A673 (cell line): ENCODE data around the gene GRP. TPM values are rescaled to one million over a fixed set of nuclear protein-coding genes. Genes with fewer than 3 reads are reported as not detected.

Experiments used
- BruUV-seq: library from RNA; stranded (reverse); fragments of 400-500 nt; replicated peaks from 2 replicates; lab custom pipeline; 2021; lab: Mats Ljungman, UMichigan
- CTCF ChIA-PET: fragments of 300-600 bp; sonication (Branson Sonifier 250); formaldehyde crosslinking; loops from one replicate; lab custom pipeline; 2022; ENCODE audit warnings: antibody characterized with exemption; lab: Charles Lee
- POLR2A ChIA-PET: fragments of 300-600 bp; sonication (Branson Sonifier 250); formaldehyde crosslinking; loops from one replicate; lab custom pipeline; 2022; ENCODE audit warnings: antibody characterized with exemption; ENCODE audit not compliant: low non-redundant PET; lab: Charles Lee
- DNase-seq: peaks from one replicate; pipeline ENCODE4 v3.0.0-alpha.2; 2015; ENCODE audit warnings: low spot score
- H3K27ac ChIP-seq: fragments of 200-600 bp; sonication (generic); 2 replicates; pipeline ENCODE4 v1.5.1; 2016; ENCODE audit warnings: mixed run types, low read depth, mild to moderate bottlenecking, mixed read lengths, antibody characterized with exemption, low read length; ENCODE audit not compliant: poor library complexity, severe bottlenecking
- H3K27me3 ChIP-seq: fragments of 200-600 bp; sonication (generic); replicated peaks from 2 replicates; pipeline ENCODE4 v1.6.1; 2017; ENCODE audit warnings: mixed run types, low read depth, mild to moderate bottlenecking, mixed read lengths, antibody characterized with exemption, low read length; ENCODE audit not compliant: insufficient read depth, poor library complexity
- H3K36me3 ChIP-seq: fragments of 200-600 bp; sonication (generic); 2 replicates; pipeline ENCODE4 v1.6.1; 2016; ENCODE audit warnings: mixed run types, mild to moderate bottlenecking, mixed read lengths, antibody characterized with exemption, low read length; ENCODE audit not compliant: insufficient read depth, poor library complexity, severe bottlenecking
- H3K4me1 ChIP-seq: fragments of 200-600 bp; sonication (generic); 2 replicates; pipeline ENCODE4 v1.6.1; 2017; ENCODE audit warnings: mixed run types, mild to moderate bottlenecking, mixed read lengths, antibody characterized with exemption, low read length; ENCODE audit not compliant: insufficient read depth, poor library complexity, severe bottlenecking
- H3K4me3 ChIP-seq: fragments of 200-600 bp; sonication (generic); 2 replicates; pipeline ENCODE4 v1.5.1; 2016; ENCODE audit warnings: low read depth, mixed run types, mild to moderate bottlenecking, mixed read lengths, low read length; ENCODE audit not compliant: poor library complexity, severe bottlenecking
- H3K9me3 ChIP-seq: fragments of 200-600 bp; sonication (generic); 2 replicates; pipeline ENCODE4 v1.6.1; 2016; ENCODE audit warnings: mixed run types, low read depth, mild to moderate bottlenecking, mixed read lengths, antibody characterized with exemption, low read length; ENCODE audit not compliant: poor library complexity, severe bottlenecking
- CTCF ChIP-seq: fragments of 300-800, 200-600 bp; sonication (generic); conservative IDR thresholded peaks from 2 replicates; pipeline ENCODE4 v1.5.1; 2017; ENCODE audit warnings: low read depth, mild to moderate bottlenecking, antibody characterized with exemption, low read length, moderate library complexity, mixed read lengths
- EZH2 ChIP-seq: fragments of 200-600 bp; sonication (generic); IDR thresholded peaks from 2 replicates; pipeline ENCODE4 v1.6.1; 2017; ENCODE audit warnings: borderline replicate concordance, low read depth, mild to moderate bottlenecking, mixed read lengths, antibody characterized with exemption, low read length; ENCODE audit not compliant: poor library complexity, severe bottlenecking
- intact Hi-C: fragments of 100-400 bp; cut with micrococcal nuclease; formaldehyde crosslinking; loops from one replicate; pipeline ENCODE4 v1.10.0; 2022; ENCODE audit not compliant: unreplicated experiment
- total RNA-seq: library from RNA; stranded (reverse); gene quantifications from 2 replicates; pipeline ENCODE4 v1.2.3, GENCODE V29; 2021

The GRP gene
- total RNA-seq, 1 experiment from 2014 or later: 346 TPM

DNA sequence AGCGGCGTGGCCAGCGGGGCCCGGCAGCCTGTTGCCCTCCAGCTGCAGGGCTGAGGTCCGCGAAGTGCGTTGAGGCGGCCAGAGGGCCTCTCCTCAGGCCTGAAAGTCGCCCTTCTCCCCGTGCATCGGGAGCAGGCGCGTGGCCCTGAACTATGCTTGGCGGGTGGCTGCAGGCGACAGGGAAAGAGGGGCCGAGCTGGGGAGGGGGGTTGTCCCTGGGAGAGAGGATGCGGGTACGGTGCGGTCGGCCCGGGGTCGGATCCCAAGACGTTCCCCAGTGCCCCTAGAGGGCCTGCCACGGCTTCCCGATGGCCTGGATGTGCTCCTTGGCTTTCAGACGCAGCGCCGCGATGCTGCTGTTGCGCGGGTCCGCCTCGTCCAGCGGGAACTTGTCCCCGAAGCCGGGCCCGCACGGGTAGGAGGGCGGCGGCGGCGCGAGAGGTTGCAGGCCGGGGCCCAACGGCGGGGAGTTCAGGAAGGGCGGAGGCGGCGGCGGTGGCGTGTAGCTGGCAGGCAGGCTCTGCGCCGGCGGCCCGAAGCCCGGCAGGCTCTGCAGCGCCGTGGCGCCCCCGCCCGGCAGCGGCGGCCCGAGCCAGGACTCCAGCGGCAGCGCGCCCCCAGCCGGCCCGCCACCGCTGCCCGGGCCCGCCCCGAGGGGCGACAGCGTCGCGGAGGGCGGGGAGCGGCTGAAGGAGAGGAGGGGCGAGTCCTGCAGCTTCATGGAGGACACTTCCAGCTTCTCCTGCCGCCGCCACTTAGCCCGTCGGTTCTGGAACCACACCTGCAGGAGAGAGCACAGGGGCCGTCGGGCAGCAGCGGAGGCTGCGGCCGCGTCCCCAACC is 49.0 kb downstream of the GRP start:
- intact Hi-C loops: no loop called here
- peaks cover 52% of the 10 kb centered on the region for H3K4me1 ChIP-seq
- H3K4me3 ChIP-seq: peak overlapping the region; percentile 36
- peak; percentile 83 for DNase-seq
- peaks cover 5% of the 10 kb centered on the region for H3K27me3 ChIP-seq
- ChIA-PET CTCF (interaction anchor here (0.9 kb wide), 1 partner anchor 134 kb away, joined by 3 read pairs; no protein-coding TSS in a partner anchor), POLR2A (no interaction called here)
- H3K36me3 ChIP-seq: peaks cover 5% of the 10 kb centered on the region
- H3K9me3 ChIP-seq: no peaks in the 10 kb centered on the region
- peak overlapping the region; percentile 21 for H3K27ac ChIP-seq
- TF ChIP-seq CTCF (no peak; the same call in 1 of the 2 replicates), EZH2 (no peak)
- no TSS peak for BruUV-seq

DNA sequence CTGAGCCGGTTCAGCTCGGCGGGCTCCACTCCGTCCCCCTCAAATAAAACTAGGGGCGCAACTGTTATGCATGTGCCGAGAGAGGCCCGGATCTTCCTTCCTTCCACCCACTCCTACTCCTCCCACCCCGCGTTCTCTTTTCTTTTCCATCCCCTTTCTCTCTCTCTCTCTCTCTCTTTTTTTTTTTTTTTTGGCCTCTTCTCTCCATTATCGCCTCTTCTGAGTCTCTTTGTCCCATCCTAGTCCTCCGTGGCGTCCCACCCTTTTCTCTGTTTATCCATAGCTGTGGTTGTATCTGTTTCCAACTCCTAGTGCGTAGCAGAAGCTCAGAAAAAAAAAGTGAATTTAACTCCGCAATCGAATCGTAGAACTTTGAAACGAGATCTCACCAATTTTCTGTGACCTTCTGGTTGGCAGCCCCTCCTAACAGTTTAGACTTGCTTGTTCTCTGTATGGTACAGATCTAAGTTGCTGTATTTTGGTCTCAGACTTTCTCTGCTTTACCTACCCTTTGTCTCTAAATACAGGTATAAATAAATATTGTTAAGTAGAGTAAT is 49.7 kb downstream of the GRP start:
- H3K36me3 ChIP-seq: peaks cover 5% of the 10 kb centered on the region
- TF ChIP-seq CTCF: no peak
- no peak for TF ChIP-seq EZH2
- peaks cover 45% of the 10 kb centered on the region for H3K4me1 ChIP-seq
- no peaks in the 10 kb centered on the region for H3K27me3 ChIP-seq
- H3K27ac ChIP-seq: peak overlapping the region; percentile 21
- H3K4me3 ChIP-seq: peak overlapping the region; percentile 36
- POLR2A ChIA-PET: no interaction called here
- CTCF ChIA-PET: interaction anchor here (0.9 kb wide), 1 partner anchor 133 kb away, joined by 3 read pairs; no protein-coding TSS in a partner anchor
- no peak for DNase-seq
- intact Hi-C loops: no loop called here
- BruUV-seq: no TSS peak
- H3K9me3 ChIP-seq: no peaks in the 10 kb centered on the region

DNA sequence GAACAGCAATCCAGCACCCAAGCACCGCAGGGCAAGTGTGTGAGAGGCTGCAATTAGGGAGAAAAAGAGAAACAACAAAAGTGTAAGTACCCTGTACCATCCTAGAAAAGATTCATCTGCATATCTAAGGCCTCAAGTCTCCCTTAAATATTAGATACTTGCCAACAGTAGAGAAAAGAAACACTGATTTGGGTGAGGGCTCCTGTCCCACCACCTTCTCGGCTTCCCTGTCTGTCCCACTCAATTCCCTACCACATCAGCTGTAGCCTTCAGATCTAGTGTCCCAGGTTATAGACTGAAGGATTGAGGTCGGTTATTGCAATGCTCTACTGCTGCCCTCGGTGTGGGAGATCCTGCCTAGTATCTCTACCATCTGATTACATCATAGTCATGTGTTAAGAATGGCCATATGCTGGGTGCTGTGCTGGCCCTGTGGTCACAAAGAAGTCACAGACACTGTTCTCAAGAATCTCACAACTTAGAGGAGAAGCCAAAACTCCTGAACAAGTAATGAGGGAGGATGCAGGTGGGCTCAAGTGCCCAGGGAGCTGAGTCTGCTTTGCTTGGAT is 50.8 kb downstream of the GRP start:
- DNase-seq: no peak
- H3K9me3 ChIP-seq: no peaks in the 10 kb centered on the region
- BruUV-seq: no TSS peak
- H3K4me1 ChIP-seq: peaks cover 36% of the 10 kb centered on the region
- intact Hi-C loops: no loop called here
- peak overlapping the region; percentile 81 for H3K4me3 ChIP-seq
- peaks cover 5% of the 10 kb centered on the region for H3K36me3 ChIP-seq
- CTCF ChIA-PET: interaction anchor here (2.3 kb wide), 1 partner anchor 132 kb away, joined by 9 read pairs; no protein-coding TSS in a partner anchor
- POLR2A ChIA-PET: no interaction called here
- no peaks in the 10 kb centered on the region for H3K27me3 ChIP-seq
- peak overlapping the region; percentile 74 for H3K27ac ChIP-seq
- no peak for TF ChIP-seq CTCF
- no peak for TF ChIP-seq EZH2
